GM06990 (cell line): ENCODE measurements around the gene HOXA3.

ENCODE experiments used
- DNase-seq: peaks from one replicate; pipeline ENCODE4 v3.0.0-alpha.2; 2011; ENCODE audit not compliant: insufficient read length; ENCODE audit errors: extremely low read depth
- H3K27me3 ChIP-seq: replicated peaks from 2 replicates; pipeline ENCODE4 v1.6.0; 2011; ENCODE audit warnings: low read length; ENCODE audit not compliant: control insufficient read depth, insufficient read depth
- H3K36me3 ChIP-seq: 2 replicates; pipeline ENCODE4 v1.5.1; 2011; ENCODE audit warnings: low read length; ENCODE audit not compliant: control insufficient read depth, insufficient read depth
- H3K4me3 ChIP-seq: replicated peaks from 2 replicates; pipeline ENCODE4 v1.5.1; 2011; ENCODE audit warnings: low read depth, mild to moderate bottlenecking, control low read depth, low read length
- CTCF ChIP-seq: IDR thresholded peaks from 2 replicates; pipeline ENCODE4 v1.5.1; 2011; ENCODE audit warnings: low read length, control low read depth, mild to moderate bottlenecking, inconsistent platforms; ENCODE audit not compliant: insufficient read depth, poor library complexity, severe bottlenecking

HOXA3 gene

DNA sequence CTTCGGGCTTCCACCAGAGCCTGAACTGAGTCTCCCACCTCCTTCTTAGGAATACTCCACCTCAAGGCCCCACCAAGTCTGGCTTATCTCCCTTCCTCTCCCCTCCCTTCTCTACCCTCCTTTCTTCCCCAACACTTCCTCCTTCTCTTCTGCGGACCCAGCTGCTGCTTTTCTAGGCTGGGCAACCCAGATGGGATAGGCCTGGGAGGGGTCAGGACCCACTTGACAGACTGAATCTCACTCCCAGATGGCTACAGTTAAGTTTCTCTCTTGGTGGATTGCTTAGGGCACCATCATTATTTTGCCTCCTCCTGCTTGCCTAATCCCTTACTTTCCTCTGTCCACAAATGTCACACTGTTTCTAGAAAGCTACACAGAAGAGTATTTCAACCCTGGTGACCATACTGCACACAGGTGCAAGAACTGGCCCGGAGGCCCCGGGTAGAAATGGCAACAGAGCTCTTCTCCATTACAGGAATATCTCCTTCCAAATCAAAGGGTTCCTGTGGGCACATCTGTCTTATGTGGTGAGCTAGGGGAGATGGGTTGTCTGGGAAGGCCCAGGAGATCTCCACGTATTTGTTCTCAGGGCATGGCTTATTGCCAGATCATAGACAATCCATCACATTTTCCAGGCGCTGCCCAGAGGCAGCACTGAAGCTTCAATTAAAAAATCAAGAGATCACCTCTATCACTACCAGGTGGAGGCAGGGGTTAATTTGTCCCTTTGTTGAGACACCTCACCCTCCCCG, 37.8 kb upstream of the HOXA3 start:
- no peak for DNase-seq
- H3K4me3 ChIP-seq: no peak overlapping the region
- TF ChIP-seq CTCF: no peak
- no peaks in the 10 kb centered on the region for H3K36me3 ChIP-seq
- H3K27me3 ChIP-seq: peaks cover 14% of the 10 kb centered on the region

DNA sequence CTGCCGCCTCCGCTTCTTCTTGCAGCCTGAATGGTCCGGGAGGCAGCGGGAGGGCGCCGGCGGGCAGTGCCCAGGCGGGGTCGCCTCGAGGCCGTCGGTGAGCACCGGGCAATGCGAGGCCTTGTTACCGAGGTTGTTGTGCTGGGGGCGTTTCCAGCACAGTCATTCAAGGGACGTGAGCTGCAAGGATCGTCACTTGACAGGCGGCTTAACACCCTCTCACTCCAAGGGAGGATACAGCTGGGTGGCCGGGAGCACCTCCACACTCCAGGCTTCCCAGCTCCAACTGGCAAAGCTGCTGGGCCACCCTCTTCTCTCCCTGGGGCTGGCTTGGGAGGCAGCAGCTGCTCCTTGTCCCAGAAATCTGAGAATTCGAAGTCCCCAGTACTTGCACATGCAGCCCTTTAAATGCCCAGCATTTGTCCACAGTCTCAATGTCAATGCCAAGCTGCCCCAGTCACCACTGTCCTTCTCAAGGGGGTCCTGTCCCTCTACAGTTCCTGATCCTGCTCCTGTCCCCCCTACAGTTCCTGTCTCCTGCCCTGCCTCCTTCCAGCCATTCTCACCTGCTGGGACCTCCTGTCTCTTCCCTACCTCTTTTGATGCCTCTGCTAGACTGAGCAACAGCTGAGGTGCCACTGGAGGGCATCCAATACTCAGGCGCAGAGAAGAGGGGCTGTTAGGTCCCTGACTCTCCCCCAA, 37.1 kb upstream of the HOXA3 start:
- H3K4me3 ChIP-seq: no peak overlapping the region

GRCh38 chr7:27188386-27189294, 36.3 kb upstream of the HOXA3 start:
- H3K4me3 ChIP-seq: no peak overlapping the region
- no peaks in the 10 kb centered on the region for H3K36me3 ChIP-seq
- DNase-seq: no peak
- peaks cover 11% of the 10 kb centered on the region for H3K27me3 ChIP-seq
- no peak for TF ChIP-seq CTCF

More for the DNA sequence above, 37.1 kb upstream of the HOXA3 start:
- Histone ChIP-seq H3K27me3 (peaks cover 14% of the 10 kb centered on the region), H3K36me3 (no peaks in the 10 kb centered on the region)
- no peak for TF ChIP-seq CTCF
- no peak for DNase-seq

DNA sequence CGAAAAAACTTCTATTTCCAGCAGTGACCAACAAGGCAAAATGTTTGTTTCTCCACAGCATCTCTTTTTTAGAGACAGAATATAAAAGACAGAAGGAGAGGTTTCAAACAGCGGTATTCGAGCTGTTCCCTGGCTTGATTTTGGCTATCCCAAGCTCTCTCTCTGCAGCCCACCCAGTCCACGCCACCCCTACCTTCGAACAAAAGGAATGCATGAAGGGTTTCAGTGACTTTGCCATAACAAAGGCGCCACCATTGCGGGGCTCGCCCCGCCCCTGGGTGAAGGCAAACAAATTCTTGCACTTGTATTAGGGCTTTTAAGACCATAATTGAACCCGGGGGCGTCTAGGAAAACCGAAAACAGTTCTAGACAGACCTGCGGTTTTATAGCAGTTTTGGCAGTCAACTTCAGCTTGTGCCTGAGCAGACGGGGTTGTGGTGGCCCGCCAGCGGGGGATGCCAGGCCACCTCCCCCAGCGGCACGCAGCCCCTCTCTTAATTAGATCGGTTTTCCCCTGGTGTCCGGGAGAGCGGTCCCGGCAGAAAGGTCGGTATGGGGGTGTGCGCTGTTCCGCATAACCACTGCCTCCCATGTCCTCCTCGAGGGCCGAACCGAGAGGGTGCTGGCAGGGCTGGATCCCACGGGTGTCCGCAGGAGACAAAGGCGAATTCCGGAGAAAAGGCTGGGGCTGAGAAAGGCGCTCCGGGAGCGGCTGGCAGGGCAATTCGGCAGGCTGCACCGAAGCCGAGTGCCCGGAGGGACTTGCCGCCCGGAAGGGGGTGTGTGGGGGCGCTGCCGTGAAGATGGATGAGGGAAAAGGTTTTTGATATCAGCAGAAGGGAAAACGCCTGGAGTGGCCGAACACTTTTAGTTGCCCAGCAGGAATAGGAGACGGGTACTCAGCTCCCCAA, 35.3 kb upstream of the HOXA3 start:
- Histone ChIP-seq H3K4me3 (no peak overlapping the region), H3K36me3 (no peaks in the 10 kb centered on the region), H3K27me3 (peaks cover 13% of the 10 kb centered on the region)
- no peak for TF ChIP-seq CTCF
- no peak for DNase-seq
